Stimulated activated effector memory CD8-positive, alpha-beta T cell treated with anti-CD3 and anti-CD28 coated beads, Interleukin-12 subunit alpha, Interleukin-12 subunit beta, amount 100 ng/mL, for 72 hours (primary cell): ENCODE measurements around the gene FAM13B.

Experiments
- ATAC-seq: fragments of 150-1000 bp; cut with Tn5 transposase; 2 replicates; pipeline ENCODE4 v1.10.0; 2021
- DNase-seq, 2 donors: peaks; one replicate each; pipeline ENCODE4 v3.0.0; 2021 to 2022; ENCODE audit warnings: low spot score in 2 of 2
- H3K27ac Mint-ChIP-seq: one replicate; pipeline ENCODE4 v1.8.0; 2022; ENCODE audit warnings: mild to moderate bottlenecking, mixed read lengths
- H3K36me3 Mint-ChIP-seq: one replicate; pipeline ENCODE4 v1.8.0; 2022; ENCODE audit warnings: mild to moderate bottlenecking, mixed read lengths
- H3K4me1 Mint-ChIP-seq: one replicate; pipeline ENCODE4 v1.8.0; 2022; ENCODE audit warnings: mixed read lengths
- H3K4me3 Mint-ChIP-seq: one replicate; pipeline ENCODE4 v1.8.0; 2022; ENCODE audit warnings: mild to moderate bottlenecking, mixed read lengths
- H3K9me3 Mint-ChIP-seq: one replicate; pipeline ENCODE4 v1.8.0; 2022; ENCODE audit warnings: mixed read lengths

FAM13B gene

GRCh38 chr5:137902408-137903133 is 130.3 kb downstream of the FAM13B start:
- DNase-seq (no peak), ATAC-seq (no peak)
- no peaks in the 10 kb centered on the region for H3K36me3 Mint-ChIP-seq
- H3K9me3 Mint-ChIP-seq = no peaks in the 10 kb centered on the region
- H3K4me3 Mint-ChIP-seq = no peak overlapping the region
- no peak overlapping the region for H3K27ac Mint-ChIP-seq
- no peaks in the 10 kb centered on the region for H3K4me1 Mint-ChIP-seq

DNA sequence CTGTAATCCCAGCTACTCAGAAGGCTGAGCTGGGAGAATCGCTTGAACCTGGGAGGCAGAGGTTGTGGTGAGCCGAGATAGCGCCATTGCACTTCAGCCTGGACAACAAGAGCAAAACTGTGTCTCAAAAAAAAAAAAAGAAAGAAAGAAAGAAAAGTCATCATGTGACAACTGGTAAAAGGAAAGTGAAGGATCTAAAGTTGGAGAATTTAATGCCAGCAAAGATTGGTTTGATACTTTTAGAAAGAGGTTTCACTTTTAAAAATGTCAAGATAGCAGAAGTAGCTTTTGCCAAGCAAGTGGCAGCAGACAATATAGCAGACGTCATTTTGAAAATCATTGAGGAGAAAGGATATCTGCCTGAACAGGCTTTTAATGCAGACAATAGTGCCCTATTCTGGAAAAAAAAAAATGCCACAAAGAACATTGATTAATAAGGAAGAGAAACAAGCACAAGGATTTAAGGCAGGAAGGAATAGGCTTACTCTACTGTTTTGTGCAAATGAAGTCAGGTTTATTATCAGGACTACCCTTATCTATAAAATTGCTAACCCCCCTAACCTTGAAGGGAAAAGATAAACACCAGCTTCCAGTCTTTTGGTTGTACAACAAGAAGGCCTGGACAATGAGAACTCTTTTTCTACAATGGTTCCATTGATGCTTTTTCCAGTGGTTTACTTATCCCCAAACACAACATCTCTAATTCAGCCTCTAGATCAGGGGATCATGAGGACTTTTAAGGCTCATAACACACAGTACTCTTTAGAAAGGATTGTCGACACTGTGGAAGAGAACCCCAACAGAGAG is 131.7 kb downstream of the FAM13B start:
- ATAC-seq = no peak
- H3K27ac Mint-ChIP-seq = no peak overlapping the region
- H3K4me1 Mint-ChIP-seq = no peaks in the 10 kb centered on the region
- H3K36me3 Mint-ChIP-seq = no peaks in the 10 kb centered on the region
- H3K9me3 Mint-ChIP-seq = no peaks in the 10 kb centered on the region
- no peak overlapping the region for H3K4me3 Mint-ChIP-seq
- DNase-seq = no peak

- Mint-ChIP-seq H3K36me3 (no peaks in the 10 kb centered on the region), H3K9me3 (no peaks in the 10 kb centered on the region), H3K4me1 (no peaks in the 10 kb centered on the region), H3K4me3 (no peak overlapping the region), H3K27ac (no peak overlapping the region)
- ATAC-seq (no peak), DNase-seq (no peak)
Observed at GRCh38 chr5:137899493-137899892, 133.4 kb downstream of the FAM13B start.

DNA sequence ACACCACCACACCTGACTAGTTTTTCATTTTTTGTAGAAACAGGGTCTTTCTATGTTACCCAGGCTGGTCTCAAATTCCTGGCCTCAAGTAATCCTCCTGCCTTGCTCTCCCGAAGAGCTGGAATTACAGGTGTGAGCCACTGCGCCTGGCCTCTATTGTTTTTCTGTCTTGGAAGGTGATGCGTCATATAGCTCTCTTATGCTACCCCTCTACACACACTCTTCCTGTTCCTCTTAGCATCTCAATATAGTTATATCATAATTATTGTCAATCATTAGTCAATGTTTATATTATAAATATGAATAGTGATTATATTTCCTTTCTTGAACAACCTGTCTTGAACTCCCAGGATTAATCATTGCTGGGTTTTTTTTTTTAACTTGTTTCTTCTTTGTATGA is 136.3 kb downstream of the FAM13B start:
- Mint-ChIP-seq H3K27ac (no peak overlapping the region), H3K4me1 (no peaks in the 10 kb centered on the region), H3K9me3 (no peaks in the 10 kb centered on the region), H3K4me3 (no peak overlapping the region), H3K36me3 (no peaks in the 10 kb centered on the region)
- DNase-seq (no peak), ATAC-seq (no peak)

GRCh38 chr5:137894586-137894985 is 138.3 kb downstream of the FAM13B start:
- Mint-ChIP-seq H3K4me1 (no peaks in the 10 kb centered on the region), H3K36me3 (no peaks in the 10 kb centered on the region), H3K9me3 (no peaks in the 10 kb centered on the region), H3K4me3 (no peak overlapping the region), H3K27ac (no peak overlapping the region)
- ATAC-seq (no peak), DNase-seq (no peak)

DNA sequence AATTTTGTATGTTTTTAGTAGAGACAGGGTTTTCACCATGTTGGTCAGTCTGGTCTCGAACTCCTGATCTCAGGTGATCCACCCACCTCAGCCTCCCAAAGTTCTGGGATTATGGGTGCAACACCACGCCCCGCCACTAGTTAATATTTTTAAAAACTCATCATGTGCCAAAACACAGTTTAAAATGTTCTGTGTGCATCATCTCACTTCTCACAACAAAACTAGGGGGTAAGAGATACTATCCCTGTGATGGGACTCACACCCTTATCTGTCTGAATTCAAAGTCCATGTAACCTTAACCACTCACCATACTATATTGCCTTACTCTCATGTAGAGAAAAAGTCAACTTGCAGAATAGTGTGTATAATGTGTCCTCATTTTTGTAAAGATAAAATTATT is 141.0 kb downstream of the FAM13B start:
- H3K27ac Mint-ChIP-seq = no peak overlapping the region
- peaks cover 6% of the 10 kb centered on the region for H3K4me1 Mint-ChIP-seq
- no peak for DNase-seq
- H3K9me3 Mint-ChIP-seq = no peaks in the 10 kb centered on the region
- no peak for ATAC-seq
- no peak overlapping the region for H3K4me3 Mint-ChIP-seq
- H3K36me3 Mint-ChIP-seq = no peaks in the 10 kb centered on the region

GRCh38 chr5:137890845-137891244 is 142.0 kb downstream of the FAM13B start:
- H3K4me1 Mint-ChIP-seq = peaks cover 6% of the 10 kb centered on the region
- H3K9me3 Mint-ChIP-seq = no peaks in the 10 kb centered on the region
- no peak overlapping the region for H3K4me3 Mint-ChIP-seq

GRCh38 chr5:137888863-137889759 is 143.8 kb downstream of the FAM13B start, which contains the start of gene PKD2L2:
TSS of gene PKD2L2 (plus strand) at chr5:137889457. CDS start at chr5:137889492, 35 bp downstream.
- H3K4me3 Mint-ChIP-seq = peak within 1 kb of the TSS; percentile 79
- DNase-seq (peak; percentile 67 to 87), ATAC-seq (peak; percentile 99)
- H3K4me1 Mint-ChIP-seq = peaks cover 6% of the 10 kb centered on the region
- no peaks in the 10 kb centered on the region for H3K36me3 Mint-ChIP-seq
- H3K9me3 Mint-ChIP-seq = no peaks in the 10 kb centered on the region
- peak within 1 kb of the TSS; percentile 91 for H3K27ac Mint-ChIP-seq

More at GRCh38 chr5:137890845-137891244, 142.0 kb downstream of the FAM13B start:
- no peak overlapping the region for H3K27ac Mint-ChIP-seq
- DNase-seq (no peak), ATAC-seq (no peak)
- no peaks in the 10 kb centered on the region for H3K36me3 Mint-ChIP-seq

DNA sequence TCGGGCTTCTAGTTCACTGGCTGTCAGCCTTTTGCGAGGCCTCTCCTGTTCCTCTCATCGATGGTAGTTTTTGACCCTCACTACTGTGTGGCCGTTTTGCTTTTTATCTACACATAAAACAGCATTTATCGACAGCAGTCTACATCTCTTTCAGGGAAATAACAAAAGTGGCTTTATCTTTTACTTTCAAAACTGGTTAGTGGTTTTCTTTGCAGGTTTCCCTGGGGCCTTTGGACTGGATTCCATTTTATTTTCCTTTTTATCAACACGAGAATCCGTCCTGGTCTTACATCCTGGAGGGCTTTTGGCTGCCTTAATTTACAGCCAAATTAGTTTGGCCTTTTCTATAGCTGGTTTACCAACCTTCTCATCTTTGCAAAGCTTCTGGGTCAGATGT is 144.4 kb downstream of the FAM13B start:
- peak overlapping the region; percentile 91 for H3K27ac Mint-ChIP-seq

More for the DNA sequence above, 144.4 kb downstream of the FAM13B start:
- ATAC-seq (no peak), DNase-seq (no peak)
- H3K9me3 Mint-ChIP-seq = no peaks in the 10 kb centered on the region
- H3K4me1 Mint-ChIP-seq = peaks cover 6% of the 10 kb centered on the region
- no peaks in the 10 kb centered on the region for H3K36me3 Mint-ChIP-seq
- peak overlapping the region; percentile 79 for H3K4me3 Mint-ChIP-seq
